HG03439 (cell line): ENCODE results near the gene HOXA13.
A peak's percentile ranks its signal among the peaks of the same experiment; 100 is the strongest.

Experiments
- ATAC-seq: cut with Tn5 transposase; IDR thresholded peaks from one replicate; pipeline ENCODE4 v1.9.1; 2021; ENCODE audit warnings: mild to moderate bottlenecking, moderate library complexity; ENCODE audit not compliant: unreplicated experiment

Gene HOXA13

DNA sequence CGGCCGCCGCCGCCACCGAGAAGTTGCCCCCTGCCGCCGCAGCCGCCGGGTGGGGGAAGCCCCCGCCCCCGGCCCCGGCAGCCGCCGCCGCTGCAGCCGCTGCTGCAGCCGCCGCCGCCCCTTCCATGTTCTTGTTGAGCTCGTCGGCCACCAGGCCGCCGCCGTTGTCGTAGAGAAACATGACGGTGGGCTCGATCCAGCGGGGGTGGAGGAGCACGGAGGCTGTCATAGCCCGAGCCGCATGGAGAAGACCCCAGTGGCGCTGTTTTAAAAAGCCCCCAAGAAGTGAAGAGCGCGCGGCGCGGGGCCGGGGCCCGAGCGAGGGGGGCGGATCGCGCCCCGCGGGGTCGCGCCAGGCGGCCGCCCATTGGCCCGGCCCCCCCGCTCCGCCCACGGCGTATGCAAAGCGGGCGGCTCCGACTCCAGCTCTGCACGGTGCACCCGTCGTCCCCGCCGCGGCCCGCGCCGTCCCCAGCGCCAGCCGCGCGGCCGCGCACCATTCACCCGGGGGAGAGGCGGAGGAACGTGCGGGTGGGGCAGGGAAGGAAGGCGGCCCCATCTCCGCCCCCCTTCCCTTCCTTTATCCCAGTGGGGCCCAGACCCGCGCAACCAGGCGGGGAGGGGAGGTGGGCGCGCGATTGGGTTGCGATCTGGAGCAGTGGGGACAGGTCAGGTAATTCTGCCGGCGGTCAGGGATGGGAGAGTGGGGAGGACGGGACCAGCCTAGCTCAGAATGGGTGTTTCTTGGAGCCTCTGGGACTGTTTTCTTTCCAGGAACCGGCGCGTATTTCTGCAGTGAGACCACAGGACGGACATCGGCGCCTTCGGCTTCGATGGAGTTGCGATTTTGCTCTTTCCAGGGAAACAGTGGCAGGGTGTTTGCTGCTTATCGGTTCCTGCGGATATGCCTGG, at the start of gene HOXA13:
HOXA13 (minus strand) TSS at position 243 of the 912 bp plus-strand sequence; CDS start at position 229, 14 bp downstream.
- ATAC-seq: peak; percentile 65

DNA sequence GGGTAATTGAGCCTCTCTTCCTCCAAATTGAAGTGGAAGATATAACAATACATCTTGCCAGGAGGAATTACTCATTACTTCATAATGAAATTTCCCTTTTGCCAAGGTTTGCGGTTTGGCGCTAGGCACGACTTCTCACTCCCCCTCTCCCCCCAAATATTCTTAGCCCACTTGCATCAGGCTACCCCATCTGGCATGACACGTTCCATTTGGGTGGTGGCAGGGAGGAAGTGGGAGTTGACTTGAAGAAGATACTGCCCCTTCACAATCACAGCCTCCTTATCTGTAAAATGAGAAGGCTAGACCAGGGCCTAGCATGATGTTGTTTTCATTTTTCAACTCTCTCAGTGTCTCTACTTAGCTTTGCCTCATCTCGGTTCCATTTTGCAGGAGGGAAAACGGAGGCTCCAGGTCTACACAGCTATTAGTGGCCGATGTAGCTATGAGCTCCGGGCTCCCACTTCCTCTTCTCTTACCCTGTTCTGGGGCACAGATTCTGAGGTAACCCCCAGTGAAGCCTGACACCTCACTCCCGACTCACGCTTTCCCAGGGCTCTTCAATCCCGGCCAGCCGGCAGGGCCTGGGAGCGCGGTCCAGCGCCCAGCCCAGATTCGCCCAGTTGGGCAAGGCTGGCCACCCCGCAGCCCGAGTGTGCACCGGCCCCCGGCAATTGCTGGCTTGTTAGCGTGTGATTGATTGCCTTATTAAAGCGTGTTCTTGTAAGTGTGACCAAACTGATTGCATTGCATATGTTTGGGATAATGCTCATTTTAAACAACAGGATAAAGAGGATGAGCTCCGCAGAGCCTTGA, 49.2 kb upstream of the HOXA13 start:
- ATAC-seq: no peak

- no peak for ATAC-seq
These were observed 48.5 kb upstream of the HOXA13 start for GRCh38 chr7:27248427-27248806.

DNA sequence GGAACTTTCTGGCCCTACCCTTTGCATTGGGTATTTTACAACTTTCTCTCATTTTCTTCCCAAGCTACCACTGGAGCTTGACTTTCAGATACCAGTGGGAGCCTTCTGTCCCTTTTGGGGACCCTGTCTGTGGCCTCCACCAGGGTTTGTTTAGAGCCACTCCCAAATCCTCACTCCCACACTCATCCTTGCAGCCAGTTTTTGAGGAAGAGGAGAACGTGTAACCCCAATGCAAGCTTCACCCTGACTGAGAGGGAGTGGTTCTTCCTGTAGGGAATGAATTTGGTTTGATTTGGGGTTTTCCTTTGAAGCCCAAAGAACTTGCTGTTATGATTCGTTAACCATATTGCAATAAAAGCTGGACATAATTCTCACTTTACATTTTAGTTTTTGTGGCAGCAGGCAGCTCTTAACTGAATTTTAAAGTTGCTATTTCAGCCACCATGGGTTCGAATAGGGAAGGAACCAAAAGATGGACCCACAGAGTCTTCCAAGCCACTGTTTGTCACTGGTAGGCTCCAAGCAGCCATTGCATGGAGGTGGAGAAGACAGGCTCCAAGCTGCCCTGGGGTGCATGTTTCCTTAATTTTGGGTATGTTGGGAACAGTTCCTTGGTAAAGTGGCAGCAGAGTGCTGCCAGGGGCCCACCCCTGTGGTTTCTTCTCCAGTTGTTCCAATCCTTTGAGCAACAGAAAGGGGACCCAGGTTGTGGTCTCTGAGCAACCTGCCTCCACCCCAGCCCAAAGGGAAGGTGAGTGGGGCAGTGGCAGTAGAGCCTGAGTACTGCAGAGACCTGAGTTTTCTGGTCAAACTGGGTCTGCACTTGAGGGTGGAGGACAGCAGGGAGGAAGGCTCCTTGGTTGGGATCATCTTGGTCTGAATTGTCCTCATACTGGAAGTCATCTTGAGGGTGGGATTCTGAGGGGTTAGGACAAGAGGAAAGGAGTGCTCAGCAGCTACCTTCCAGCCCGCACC, 47.8 kb upstream of the HOXA13 start:
- ATAC-seq: no peak

- no peak for ATAC-seq
These were observed 47.1 kb upstream of the HOXA13 start for GRCh38 chr7:27247000-27247399.

DNA sequence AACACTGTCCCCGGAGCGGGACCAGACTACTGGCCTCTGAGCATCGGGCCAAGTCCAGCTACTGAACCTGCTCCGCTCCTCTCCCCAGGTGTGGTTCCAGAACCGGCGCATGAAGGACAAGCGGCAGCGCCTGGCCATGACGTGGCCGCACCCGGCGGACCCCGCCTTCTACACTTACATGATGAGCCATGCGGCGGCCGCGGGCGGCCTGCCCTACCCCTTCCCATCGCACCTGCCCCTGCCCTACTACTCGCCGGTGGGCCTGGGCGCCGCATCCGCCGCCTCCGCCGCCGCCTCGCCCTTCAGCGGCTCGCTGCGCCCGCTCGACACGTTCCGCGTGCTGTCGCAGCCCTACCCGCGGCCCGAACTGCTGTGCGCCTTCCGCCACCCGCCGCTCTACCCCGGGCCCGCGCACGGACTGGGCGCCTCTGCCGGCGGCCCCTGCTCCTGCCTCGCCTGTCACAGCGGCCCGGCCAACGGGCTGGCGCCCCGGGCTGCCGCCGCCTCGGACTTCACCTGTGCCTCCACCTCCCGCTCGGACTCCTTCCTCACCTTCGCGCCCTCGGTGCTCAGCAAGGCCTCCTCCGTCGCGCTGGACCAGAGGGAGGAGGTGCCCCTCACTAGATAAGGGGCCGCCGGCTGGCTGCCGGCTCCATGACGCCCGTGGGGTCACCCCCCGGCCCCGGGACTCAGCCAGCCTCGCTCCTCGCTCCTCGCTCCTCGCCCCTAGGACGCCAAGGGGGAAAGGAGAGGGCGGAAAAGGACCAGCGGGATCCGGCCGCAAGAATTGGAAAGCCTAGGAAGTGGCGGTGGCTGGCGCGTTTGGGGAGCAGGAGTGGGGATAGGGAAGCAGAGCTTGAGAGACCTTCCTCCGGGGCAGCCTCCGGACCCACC, 46.2 kb upstream of the HOXA13 start:
- ATAC-seq: no peak

DNA sequence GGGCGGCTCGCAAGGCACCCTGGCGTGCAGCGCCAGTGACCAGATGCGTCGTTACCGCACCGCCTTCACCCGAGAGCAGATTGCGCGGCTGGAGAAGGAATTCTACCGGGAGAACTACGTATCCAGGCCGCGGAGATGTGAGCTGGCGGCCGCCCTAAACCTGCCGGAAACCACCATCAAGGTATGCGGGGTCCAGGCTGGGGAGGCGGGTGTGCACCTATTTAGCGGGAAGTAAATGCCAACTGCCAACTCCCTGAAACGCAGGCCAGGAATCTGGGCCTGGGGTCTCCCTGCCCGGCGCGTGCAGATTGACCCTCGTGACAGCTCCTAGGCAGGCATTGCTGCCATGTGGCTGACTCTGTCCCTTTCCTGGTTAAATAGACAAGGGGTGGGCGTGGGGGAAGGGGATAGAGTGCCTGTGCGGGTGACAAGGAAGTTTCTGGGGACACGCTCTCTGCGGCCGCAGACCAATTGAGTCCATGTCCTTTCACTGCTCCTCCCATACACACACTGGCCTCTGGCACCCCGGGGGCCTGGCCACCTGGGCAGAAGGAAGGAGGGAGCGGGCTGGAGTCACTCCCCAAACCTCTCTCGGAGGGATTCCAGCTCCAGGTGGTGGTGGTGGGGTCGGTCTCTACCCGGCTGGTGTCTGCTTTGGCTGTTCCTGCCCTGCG, 45.4 kb upstream of the HOXA13 start:
- ATAC-seq: no peak

DNA sequence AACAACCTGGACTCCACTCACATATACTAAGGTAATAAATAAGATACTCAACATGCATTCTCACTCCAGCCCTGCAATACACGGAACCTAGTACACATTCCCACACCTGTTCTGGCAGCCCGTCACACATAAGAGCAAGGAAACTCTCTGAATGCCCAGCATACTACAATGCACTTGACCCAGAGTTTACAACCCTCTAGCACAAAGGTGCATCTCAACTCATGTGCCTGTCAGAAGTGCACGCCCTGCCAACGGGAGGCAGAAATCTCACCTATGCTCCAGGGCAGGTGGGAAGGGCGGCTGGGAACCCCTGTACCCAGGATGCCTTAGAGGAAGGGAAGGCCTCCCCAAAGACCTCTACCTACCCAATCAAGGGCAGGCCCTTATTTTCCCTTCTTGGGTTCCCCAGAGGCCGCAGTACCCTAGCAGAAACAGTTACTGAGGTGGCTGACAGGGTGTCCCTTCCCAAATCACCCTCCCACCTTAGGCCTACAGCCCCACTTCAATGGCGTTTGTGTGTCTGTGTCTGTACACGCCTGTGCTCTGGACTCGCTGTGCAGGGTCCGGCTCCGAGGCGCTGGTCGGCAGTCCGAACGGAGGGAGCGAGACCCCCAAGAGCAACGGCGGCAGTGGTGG, 44.7 kb upstream of the HOXA13 start:
- no peak for ATAC-seq

GRCh38 chr7:27243340-27244163, 43.7 kb upstream of the HOXA13 start:
- no peak for ATAC-seq

GRCh38 chr7:27242555-27243339, 42.9 kb upstream of the HOXA13 start, which contains the start of gene EVX1:
EVX1 (plus strand) TSS chr7:27242802; CDS start chr7:27243031, 229 bp downstream.
- ATAC-seq: no peak

DNA sequence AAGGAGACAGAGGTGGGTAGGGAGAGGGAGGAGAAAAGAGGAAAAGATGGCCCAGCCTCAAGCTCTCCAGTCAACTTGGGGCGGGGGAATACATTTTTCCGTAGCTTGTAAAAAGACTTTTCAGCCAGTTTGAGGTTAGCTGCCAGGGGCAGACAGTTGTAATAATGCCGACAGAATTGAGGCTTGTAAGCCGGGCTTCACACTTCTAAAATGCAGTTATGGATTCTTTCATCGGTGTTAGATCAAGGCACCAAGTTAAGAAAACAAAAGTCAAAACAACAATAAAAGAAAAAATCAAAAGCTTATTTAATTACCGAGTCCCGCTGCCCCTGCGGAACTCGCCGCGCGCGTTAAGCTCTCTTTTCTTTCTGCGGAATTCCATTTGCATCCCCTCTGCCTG, 42.3 kb upstream of the HOXA13 start:
- no peak for ATAC-seq

DNA sequence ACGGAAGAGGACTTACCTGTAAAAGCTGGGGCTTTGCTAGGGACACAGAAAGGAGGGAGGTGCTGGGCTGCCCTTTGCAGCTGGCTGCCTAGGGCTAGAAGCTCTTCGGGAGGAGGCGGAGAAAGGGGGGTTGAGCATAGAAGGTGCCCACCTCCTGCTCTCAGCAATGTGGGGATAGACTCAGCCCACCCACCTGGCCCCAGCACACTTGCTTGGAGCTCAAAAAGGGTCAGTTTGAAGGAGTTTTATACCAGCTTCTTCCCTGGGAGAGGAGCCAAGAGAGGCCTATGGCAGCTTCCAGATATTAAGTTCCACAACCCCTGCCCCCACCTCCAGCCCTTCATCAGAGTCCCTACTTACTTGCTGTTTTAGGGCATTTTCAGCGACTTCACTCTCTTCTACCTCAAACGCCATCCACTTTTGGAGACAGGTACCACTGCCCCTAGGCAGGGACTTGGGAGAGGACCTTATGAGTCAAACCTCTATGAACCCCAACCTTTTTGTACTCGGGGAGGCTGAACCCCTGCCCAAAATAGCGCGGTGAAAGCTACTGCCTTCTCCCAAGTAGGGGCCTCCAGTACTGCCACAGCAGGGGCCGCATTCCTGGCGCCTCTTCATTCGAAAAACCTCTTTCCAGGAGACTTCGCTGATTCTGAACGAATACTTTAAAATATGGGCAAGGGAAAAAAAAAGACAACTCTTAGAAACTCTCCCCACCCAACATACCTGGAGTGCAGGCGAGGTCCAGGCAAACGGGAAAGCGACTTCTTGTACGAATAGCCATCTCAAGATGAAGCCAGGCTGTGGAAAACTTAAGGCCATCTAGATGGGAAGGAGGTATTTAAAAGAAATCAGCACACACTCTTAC, 41.5 kb upstream of the HOXA13 start:
- no peak for ATAC-seq

- ATAC-seq: no peak
These were observed 40.3 kb upstream of the HOXA13 start for GRCh38 chr7:27240015-27240731.

DNA sequence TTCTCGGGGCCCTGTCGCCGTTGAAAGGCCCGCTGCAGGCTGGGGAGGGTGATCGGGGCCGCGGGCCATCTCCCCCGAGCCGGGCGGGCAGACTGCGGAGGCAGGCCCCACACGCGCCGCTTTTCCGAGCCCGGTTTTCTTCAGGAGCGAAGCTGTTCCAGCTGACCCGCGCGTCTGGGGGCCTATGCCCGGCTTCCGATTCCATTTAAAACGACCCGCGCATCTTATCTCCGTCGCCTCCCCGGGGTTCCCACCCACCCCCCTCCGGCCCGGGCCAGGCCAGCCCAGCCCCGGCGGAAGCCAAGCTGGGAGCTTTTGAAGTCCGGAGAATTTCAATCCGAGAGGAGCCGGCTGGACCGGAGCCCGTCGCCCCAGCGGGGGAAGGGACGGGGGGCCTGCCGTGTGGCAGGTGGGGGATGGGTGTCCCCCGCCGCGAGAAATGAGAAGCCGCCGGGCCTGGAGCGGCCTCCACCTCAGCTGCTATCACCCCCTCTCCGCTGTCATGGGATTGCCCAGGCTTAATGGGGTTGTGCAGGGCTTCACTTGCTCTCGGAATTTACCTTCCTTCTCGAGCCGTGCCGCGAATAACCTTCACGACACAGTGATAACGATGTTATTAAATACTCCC, 39.6 kb upstream of the HOXA13 start:
- no peak for ATAC-seq

DNA sequence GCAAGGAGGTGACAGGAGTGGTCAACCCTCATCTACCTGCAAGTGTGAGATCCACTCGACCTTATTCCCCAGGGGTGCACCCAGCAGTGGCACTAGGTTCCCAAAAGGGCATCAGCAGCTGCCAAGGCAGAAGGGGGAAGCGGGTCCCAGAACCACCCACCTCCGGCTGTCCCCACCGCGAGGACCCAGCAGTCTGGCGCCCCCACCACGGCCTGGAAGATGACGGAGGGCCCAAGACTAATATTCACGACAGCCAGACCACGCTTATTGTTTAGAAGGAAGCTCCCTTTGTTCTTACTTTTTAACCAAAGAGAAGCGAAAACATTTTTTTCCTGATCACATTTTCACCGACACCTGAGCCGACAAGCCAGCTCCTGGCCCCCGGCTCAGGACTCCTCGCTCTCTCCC, 39.1 kb upstream of the HOXA13 start:
- no peak for ATAC-seq
